Measurements from ENCODE around the gene KIF12. TPM values are rescaled to one million over a fixed set of nuclear protein-coding genes. Genes with fewer than 3 reads are reported as not detected.

KIF12 gene
- polyA plus RNA-seq, 4 donors = 14.3 to 151 (median 105) TPM

DNA sequence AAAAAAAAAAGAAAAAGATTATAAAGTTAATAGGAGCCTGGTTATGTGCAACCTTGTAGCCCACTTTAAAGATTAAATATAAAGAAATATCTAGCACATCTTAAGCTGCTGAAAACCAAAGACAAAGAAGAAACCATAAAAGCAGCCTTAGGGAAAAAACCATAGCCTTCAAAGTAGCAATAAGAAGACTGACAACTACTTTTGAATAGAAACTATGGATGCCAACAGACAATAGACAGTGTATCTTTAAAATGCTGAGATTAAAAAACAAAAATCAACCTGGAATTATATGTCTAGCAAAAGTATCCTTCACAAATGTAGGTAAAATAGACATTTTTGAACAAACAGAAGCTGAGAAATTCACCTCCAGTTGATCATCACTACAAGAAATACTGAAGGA lies 3.4 kb upstream of the KIF12 start:
- Histone ChIP-seq H3K36me3 (ENCODE audit: control insufficient read depth in 3 of 3, insufficient read depth in 2 of 3, low read depth in 1 of 3, low read length in 3 of 3) (peaks cover 0 to 1% (median 0%) of the 10 kb centered on the region in 3 donors), H3K27me3 (ENCODE audit: control insufficient read depth in 3 of 3, insufficient read depth in 3 of 3, low read length in 3 of 3) (peaks cover 0 to 3% (median 0%) of the 10 kb centered on the region in 3 donors), H3K27ac (ENCODE audit: low read depth in 1 of 3, low read length in 2 of 3) (no peak overlapping the region), H3K4me3 (ENCODE audit: low read depth in 1 of 3, low read length in 3 of 3) (no peak overlapping the region), H3K9me3 (ENCODE audit: control insufficient read depth in 2 of 2, insufficient read depth in 1 of 2, low read depth in 1 of 2, low read length in 1 of 2) (peaks cover 0 to 12% of the 10 kb centered on the region in 2 donors), H3K4me1 (ENCODE audit: control insufficient read depth in 3 of 3, insufficient read depth in 2 of 3, low read depth in 1 of 3, low read length in 2 of 3) (peaks cover 0 to 14% (median 2%) of the 10 kb centered on the region in 3 donors)
- DNase-seq (no peak), FAIRE-seq (no peak)

DNA sequence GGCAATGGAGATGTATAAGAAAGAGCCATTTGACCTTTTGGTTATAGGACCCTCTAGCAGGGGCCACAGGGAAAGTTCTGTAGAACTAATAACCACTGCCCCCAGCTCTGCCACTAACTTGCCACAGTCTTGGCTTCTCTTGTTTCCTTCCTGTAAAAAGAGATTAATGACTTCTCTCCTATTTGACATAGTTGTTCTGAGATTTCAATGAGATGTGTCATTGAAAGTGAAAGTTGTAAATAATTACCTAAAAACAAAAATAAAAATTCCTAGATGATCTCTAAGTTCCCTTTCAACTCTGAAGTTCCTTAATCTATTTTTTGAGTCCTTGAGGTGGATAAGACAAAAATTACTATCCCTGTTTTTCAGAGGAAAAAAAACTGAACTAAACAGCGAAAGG lies 1.4 kb upstream of the KIF12 start:
- H3K27ac ChIP-seq (ENCODE audit: low read depth in 1 of 3, low read length in 2 of 3) = peak overlapping the region in 1 of 3 donors; percentile 99
- WGBS, 3 donors = 88 to 97% (median 88%) methylated on average over 1 of the region's 1 CpG
- peaks cover 0 to 21% (median 0%) of the 10 kb centered on the region in 3 donors for H3K36me3 ChIP-seq (ENCODE audit: control insufficient read depth in 3 of 3, insufficient read depth in 2 of 3, low read depth in 1 of 3, low read length in 3 of 3)
- H3K27me3 ChIP-seq (ENCODE audit: control insufficient read depth in 3 of 3, insufficient read depth in 3 of 3, low read length in 3 of 3) = peaks cover 0 to 3% (median 0%) of the 10 kb centered on the region in 3 donors
- peaks cover 0 to 33% (median 2%) of the 10 kb centered on the region in 3 donors for H3K4me1 ChIP-seq (ENCODE audit: control insufficient read depth in 3 of 3, insufficient read depth in 2 of 3, low read depth in 1 of 3, low read length in 2 of 3)
- H3K4me3 ChIP-seq (ENCODE audit: low read depth in 1 of 3, low read length in 3 of 3) = no peak overlapping the region
- FAIRE-seq (no peak), DNase-seq (no peak)
- peaks cover 0 to 12% of the 10 kb centered on the region in 2 donors for H3K9me3 ChIP-seq (ENCODE audit: control insufficient read depth in 2 of 2, insufficient read depth in 1 of 2, low read depth in 1 of 2, low read length in 1 of 2)

DNA sequence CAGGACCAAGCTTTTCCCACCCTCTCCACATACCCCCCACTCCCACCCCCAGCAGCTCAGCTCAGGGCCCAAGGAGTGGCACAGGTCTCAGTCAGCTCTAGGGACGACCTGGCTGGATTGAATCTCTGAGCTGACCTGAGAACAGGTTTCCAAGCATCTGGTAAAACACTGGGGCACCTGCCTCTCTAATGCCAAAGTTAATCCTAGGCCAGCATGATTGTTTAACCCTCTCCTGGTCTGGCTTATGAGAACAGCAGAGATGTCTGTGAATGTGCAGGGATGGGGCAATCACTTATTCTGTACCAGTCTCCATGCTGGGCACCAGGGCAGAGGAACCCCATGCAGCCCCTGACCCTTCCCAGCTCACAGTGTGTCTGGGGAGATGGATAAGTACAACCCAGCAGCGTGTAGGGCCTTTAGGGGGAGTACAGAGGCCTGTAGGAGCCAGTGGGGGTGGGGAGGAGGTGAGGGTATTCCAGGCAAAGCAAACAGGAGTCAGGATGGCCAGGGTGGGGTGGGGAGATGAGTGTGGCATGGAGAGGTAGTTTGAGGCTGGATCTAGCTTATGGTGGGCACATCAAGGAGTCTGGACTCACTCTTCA lies 678 bp upstream of the KIF12 start:
- Histone ChIP-seq H3K4me1 (ENCODE audit: control insufficient read depth in 3 of 3, insufficient read depth in 2 of 3, low read depth in 1 of 3, low read length in 2 of 3) (peaks cover 0 to 34% (median 2%) of the 10 kb centered on the region in 3 donors), H3K9me3 (ENCODE audit: control insufficient read depth in 2 of 2, insufficient read depth in 1 of 2, low read depth in 1 of 2, low read length in 1 of 2) (peaks cover 0 to 12% of the 10 kb centered on the region in 2 donors), H3K27ac (ENCODE audit: low read depth in 1 of 3, low read length in 2 of 3) (peak overlapping the region in 1 of 3 donors; percentile 99), H3K36me3 (ENCODE audit: control insufficient read depth in 3 of 3, insufficient read depth in 2 of 3, low read depth in 1 of 3, low read length in 3 of 3) (peaks cover 0 to 28% (median 1%) of the 10 kb centered on the region in 3 donors), H3K27me3 (ENCODE audit: control insufficient read depth in 3 of 3, insufficient read depth in 3 of 3, low read length in 3 of 3) (peaks cover 0 to 3% (median 0%) of the 10 kb centered on the region in 3 donors), H3K4me3 (ENCODE audit: low read depth in 1 of 3, low read length in 3 of 3) (peak overlapping the region in 1 of 3 donors; percentile 73)
- 27 to 59% (median 28%) methylated on average over 2 of the region's 2 CpGs for WGBS, 3 donors
- DNase-seq = no peak
- no peak for FAIRE-seq

DNA sequence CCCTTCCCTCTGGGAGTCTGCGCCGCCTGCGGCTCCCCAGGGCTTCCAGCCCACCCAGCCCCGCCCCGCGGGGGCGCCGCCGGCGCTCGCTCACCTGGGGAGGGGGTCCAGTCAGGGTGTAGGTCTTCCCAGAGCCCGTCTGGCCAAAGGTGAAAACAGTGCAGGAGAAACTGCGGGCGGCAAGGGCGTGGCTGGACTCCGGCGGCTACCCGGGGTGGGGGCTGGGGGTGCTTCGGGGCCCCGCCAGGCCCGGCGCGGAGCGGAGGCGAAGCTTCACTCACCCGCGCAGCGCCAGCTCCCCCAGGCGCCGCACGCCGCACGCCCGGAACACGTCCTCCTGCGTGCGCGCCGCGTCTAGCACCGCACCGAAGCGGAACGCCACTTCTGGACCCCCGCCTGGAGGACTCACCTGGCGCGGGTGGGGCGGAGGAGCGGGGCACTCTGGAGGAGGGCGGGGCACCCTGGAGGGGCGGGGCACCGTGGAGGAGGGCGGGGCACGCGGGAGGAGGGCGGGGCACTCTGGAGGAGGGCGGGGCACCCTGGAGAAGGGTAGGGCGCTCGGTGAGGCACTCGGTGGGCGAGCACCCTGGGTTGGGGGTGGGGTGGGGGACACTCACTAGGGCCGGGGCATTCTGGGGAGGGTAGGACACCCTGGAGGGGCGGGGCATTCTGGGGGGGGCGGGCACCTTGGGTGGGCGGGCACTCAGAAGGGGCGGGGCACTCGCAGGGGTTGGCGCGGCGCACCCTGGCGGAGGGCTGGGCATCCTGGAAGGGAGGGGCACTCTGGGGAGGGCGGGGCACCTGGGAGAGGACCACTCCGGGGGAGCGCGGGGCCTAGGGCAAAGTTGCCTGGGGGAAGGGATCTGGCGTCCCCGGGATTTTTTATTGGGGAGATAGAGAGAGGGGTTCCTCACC lies 814 bp downstream of the KIF12 start:
- Histone ChIP-seq H3K36me3 (ENCODE audit: control insufficient read depth in 3 of 3, insufficient read depth in 2 of 3, low read depth in 1 of 3, low read length in 3 of 3) (peaks cover 0 to 43% (median 4%) of the 10 kb centered on the region in 3 donors), H3K9me3 (ENCODE audit: control insufficient read depth in 2 of 2, insufficient read depth in 1 of 2, low read depth in 1 of 2, low read length in 1 of 2) (peaks cover 0 to 12% of the 10 kb centered on the region in 2 donors), H3K27ac (ENCODE audit: low read depth in 1 of 3, low read length in 2 of 3) (peak overlapping the region; percentile 22 to 99 (median 48)), H3K4me3 (ENCODE audit: low read depth in 1 of 3, low read length in 3 of 3) (peak overlapping the region in 2 of 3 donors; percentile 65 to 73), H3K4me1 (ENCODE audit: control insufficient read depth in 3 of 3, insufficient read depth in 2 of 3, low read depth in 1 of 3, low read length in 2 of 3) (peaks cover 0 to 34% (median 2%) of the 10 kb centered on the region in 3 donors), H3K27me3 (ENCODE audit: control insufficient read depth in 3 of 3, insufficient read depth in 3 of 3, low read length in 3 of 3) (peaks cover 0 to 3% (median 0%) of the 10 kb centered on the region in 3 donors)
- 0 to 3% (median 3%) methylated on average over 38 to 77 of the region's 77 CpGs for WGBS, 3 donors
- no peak for FAIRE-seq
- DNase-seq = peak; percentile 86 to 94

DNA sequence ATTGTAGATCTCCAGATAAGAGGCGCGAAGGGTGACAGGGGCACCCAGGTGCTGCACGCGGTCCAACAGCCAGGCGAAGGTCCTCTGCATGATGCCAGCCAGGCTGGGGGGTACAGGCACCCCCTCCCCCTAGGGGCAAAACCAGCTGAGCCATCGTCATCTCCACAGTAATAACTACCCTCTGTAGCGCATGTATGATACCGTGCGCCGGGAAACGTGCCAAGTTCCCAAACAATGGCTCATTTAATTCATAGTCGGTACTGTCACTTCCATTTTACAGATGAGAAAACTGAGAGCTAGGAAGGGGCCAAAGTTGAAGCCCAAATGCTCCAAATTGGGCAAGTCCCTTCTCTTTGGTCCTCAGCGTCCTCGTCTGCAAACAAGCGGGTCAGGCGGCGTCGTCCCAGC lies 1.5 kb downstream of the KIF12 start:
- DNase-seq (peak; percentile 62 to 70), FAIRE-seq (no peak)
- Histone ChIP-seq H3K27me3 (ENCODE audit: control insufficient read depth in 3 of 3, insufficient read depth in 3 of 3, low read length in 3 of 3) (peaks cover 0 to 3% (median 0%) of the 10 kb centered on the region in 3 donors), H3K4me1 (ENCODE audit: control insufficient read depth in 3 of 3, insufficient read depth in 2 of 3, low read depth in 1 of 3, low read length in 2 of 3) (peaks cover 0 to 34% (median 2%) of the 10 kb centered on the region in 3 donors), H3K27ac (ENCODE audit: low read depth in 1 of 3, low read length in 2 of 3) (peak overlapping the region in 2 of 3 donors; percentile 22 to 99), H3K36me3 (ENCODE audit: control insufficient read depth in 3 of 3, insufficient read depth in 2 of 3, low read depth in 1 of 3, low read length in 3 of 3) (peaks cover 0 to 50% (median 4%) of the 10 kb centered on the region in 3 donors), H3K9me3 (ENCODE audit: control insufficient read depth in 2 of 2, insufficient read depth in 1 of 2, low read depth in 1 of 2, low read length in 1 of 2) (peaks cover 0 to 8% of the 10 kb centered on the region in 2 donors), H3K4me3 (ENCODE audit: low read depth in 1 of 3, low read length in 3 of 3) (peak overlapping the region in 2 of 3 donors; percentile 65 to 67)
- WGBS, 3 donors = 5 to 22% (median 15%) methylated on average over 18 of the region's 18 CpGs

DNA sequence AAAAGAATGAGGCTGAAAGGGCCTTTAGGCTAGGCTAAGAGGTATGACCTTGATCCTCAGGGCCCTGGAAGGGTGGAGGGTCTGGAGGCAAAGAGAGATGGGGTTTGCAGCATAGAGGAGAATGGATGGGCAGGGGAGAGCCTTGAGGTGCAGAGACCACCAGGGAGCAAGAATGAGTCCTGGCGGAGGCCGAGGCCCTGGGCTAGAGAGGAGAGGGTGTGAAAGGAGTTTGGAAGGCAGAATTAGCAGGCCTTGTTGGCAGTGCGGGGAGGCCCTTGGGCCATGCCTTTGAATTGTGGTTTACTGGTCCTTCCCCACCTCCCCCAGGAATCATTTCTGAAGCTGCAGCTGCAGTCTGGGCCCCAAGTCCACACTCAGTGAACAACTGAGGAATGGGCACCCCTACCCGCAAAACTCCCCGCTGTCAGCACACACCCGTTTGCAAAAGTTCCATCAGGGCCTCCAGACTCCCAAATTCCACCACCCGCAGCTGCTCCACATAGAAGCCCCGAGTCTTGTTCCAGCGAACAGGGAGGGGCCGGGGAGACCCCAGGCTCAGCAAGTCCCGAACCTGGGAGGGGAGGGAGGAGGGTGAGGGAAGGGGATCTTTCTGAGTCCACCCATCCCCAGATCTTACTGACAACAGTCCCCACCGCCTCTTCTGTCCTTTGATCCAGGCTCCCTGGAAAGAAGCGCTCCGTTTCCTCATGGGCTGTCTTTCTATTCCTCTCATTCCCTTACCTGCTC lies 2.1 kb downstream of the KIF12 start:
- FAIRE-seq (no peak), DNase-seq (no peak)
- H3K36me3 ChIP-seq (ENCODE audit: control insufficient read depth in 3 of 3, insufficient read depth in 2 of 3, low read depth in 1 of 3, low read length in 3 of 3) = peaks cover 0 to 56% (median 4%) of the 10 kb centered on the region in 3 donors
- H3K27me3 ChIP-seq (ENCODE audit: control insufficient read depth in 3 of 3, insufficient read depth in 3 of 3, low read length in 3 of 3) = peaks cover 0 to 3% (median 0%) of the 10 kb centered on the region in 3 donors
- peaks cover 0 to 4% of the 10 kb centered on the region in 2 donors for H3K9me3 ChIP-seq (ENCODE audit: control insufficient read depth in 2 of 2, insufficient read depth in 1 of 2, low read depth in 1 of 2, low read length in 1 of 2)
- H3K4me3 ChIP-seq (ENCODE audit: low read depth in 1 of 3, low read length in 3 of 3) = peak overlapping the region in 2 of 3 donors; percentile 65 to 67
- peaks cover 0 to 34% (median 2%) of the 10 kb centered on the region in 3 donors for H3K4me1 ChIP-seq (ENCODE audit: control insufficient read depth in 3 of 3, insufficient read depth in 2 of 3, low read depth in 1 of 3, low read length in 2 of 3)
- 39 to 61% (median 47%) methylated on average over 14 of the region's 14 CpGs for WGBS, 3 donors
- H3K27ac ChIP-seq (ENCODE audit: low read depth in 1 of 3, low read length in 2 of 3) = peak overlapping the region in 1 of 3 donors; percentile 99

DNA sequence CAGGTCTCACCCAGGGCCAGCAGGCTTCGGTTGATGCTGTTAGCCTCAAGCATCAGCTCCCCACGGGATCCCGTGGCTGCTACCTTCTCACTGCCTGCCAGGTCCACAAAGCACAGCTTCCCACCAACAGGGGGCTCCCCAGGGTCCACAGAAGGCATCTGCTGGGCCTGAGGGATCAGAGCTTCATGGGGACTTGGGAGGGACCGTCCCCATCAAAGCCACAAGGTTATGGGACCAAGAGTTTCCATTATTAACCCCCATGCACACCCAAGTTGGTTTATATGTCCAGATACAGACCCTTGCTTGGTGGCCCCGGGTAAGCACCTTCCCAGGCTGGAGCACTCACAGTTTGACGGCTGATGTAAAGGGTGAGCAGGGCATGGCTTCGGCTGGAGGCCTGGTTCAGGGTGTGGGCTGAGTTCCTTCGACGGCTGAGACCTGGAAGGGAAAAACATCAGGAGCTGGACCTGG lies 3.0 kb downstream of the KIF12 start:
- FAIRE-seq (no peak), DNase-seq (peak in 1 of 2 donors; percentile 39)
- Histone ChIP-seq H3K27ac (ENCODE audit: low read depth in 1 of 3, low read length in 2 of 3) (no peak overlapping the region), H3K36me3 (ENCODE audit: control insufficient read depth in 3 of 3, insufficient read depth in 2 of 3, low read depth in 1 of 3, low read length in 3 of 3) (peaks cover 0 to 63% (median 4%) of the 10 kb centered on the region in 3 donors), H3K27me3 (ENCODE audit: control insufficient read depth in 3 of 3, insufficient read depth in 3 of 3, low read length in 3 of 3) (peaks cover 0 to 3% (median 0%) of the 10 kb centered on the region in 3 donors), H3K4me1 (ENCODE audit: control insufficient read depth in 3 of 3, insufficient read depth in 2 of 3, low read depth in 1 of 3, low read length in 2 of 3) (peaks cover 0 to 34% (median 2%) of the 10 kb centered on the region in 3 donors), H3K9me3 (ENCODE audit: control insufficient read depth in 2 of 2, insufficient read depth in 1 of 2, low read depth in 1 of 2, low read length in 1 of 2) (no peaks in the 10 kb centered on the region), H3K4me3 (ENCODE audit: low read depth in 1 of 3, low read length in 3 of 3) (no peak overlapping the region)
- WGBS, 3 donors = 67 to 81% (median 75%) methylated on average over 9 of the region's 9 CpGs

Data from small intestine (tissue), 7 donors.